Measurements from ENCODE around the gene KLRF1. TPM values are rescaled to one million over a fixed set of nuclear protein-coding genes. Genes with fewer than 3 reads are reported as not detected.
"Not testable (repeated sequence)": the region's sequence is repeated elsewhere in the genome, so short reads cannot be mapped to it uniquely, and the experiment has no call there.

The KLRF1 gene
- polyA plus RNA-seq, 4 donors: 0.66 to 1.5 (median 0.72) TPM

- DNase-seq (ENCODE audit: low read depth in 4 of 4, low spot score in 2 of 4): no peak
These were observed 41.1 kb downstream of the KLRF1 start for GRCh38 chr12:9868311-9868801.

GRCh38 chr12:9868951-9869306, 41.6 kb downstream of the KLRF1 start:
- no peak for DNase-seq (ENCODE audit: low read depth in 4 of 4, low spot score in 2 of 4)

GRCh38 chr12:9869307-9870161, 42.3 kb downstream of the KLRF1 start, which contains the start of gene CLEC2B:
Gene CLEC2B, minus strand, starts transcription at chr12:9869354.
- DNase-seq (ENCODE audit: low read depth in 4 of 4, low spot score in 2 of 4): peak in 1 of 4 donors; percentile 2

- no peak for DNase-seq (ENCODE audit: low read depth in 4 of 4, low spot score in 2 of 4)
These were observed 43.1 kb downstream of the KLRF1 start for GRCh38 chr12:9870286-9870866.

GRCh38 chr12:9872162-9872561, 44.9 kb downstream of the KLRF1 start:
- no peak for DNase-seq (ENCODE audit: low read depth in 4 of 4, low spot score in 2 of 4)

- DNase-seq (ENCODE audit: low read depth in 4 of 4, low spot score in 2 of 4): no peak
These were observed 45.5 kb downstream of the KLRF1 start for GRCh38 chr12:9872742-9873141.

- DNase-seq (ENCODE audit: low read depth in 4 of 4, low spot score in 2 of 4): not testable (repeated sequence)
These were observed 48.8 kb downstream of the KLRF1 start for GRCh38 chr12:9876120-9876519.

- DNase-seq (ENCODE audit: low read depth in 4 of 4, low spot score in 2 of 4): no peak
These were observed 53.3 kb downstream of the KLRF1 start for GRCh38 chr12:9880532-9881078.

- DNase-seq (ENCODE audit: low read depth in 4 of 4, low spot score in 2 of 4): no peak
These were observed 54.0 kb downstream of the KLRF1 start, which contains the start of gene KLRF2 for GRCh38 chr12:9881246-9881645. Gene KLRF2, plus strand, starts transcription at chr12:9881489. Its CDS starts 107 bp downstream, at chr12:9881596.

GRCh38 chr12:9881988-9882387, 54.7 kb downstream of the KLRF1 start:
- DNase-seq (ENCODE audit: low read depth in 4 of 4, low spot score in 2 of 4): no peak

- DNase-seq (ENCODE audit: low read depth in 4 of 4, low spot score in 2 of 4): no peak
These were observed 55.9 kb downstream of the KLRF1 start for GRCh38 chr12:9883175-9883574.

GRCh38 chr12:9888665-9889273, 61.5 kb downstream of the KLRF1 start:
- no peak for DNase-seq (ENCODE audit: low read depth in 4 of 4, low spot score in 2 of 4)

Other genes starting within 250 kb of the KLRF1 start
- 1 to 10 TPM; 3.8 to 6.9 (median 4.8) TPM for gene KLRB1, start 219.6 kb upstream of the KLRF1 start, polyA plus RNA-seq (ENCODE audit: insufficient read length in 4 of 4)
- 10 to 100 TPM in 3 of 4 donors, 1 to 10 TPM in 1; 8.5 to 31.0 (median 17.2) TPM for gene CLEC2D, start 157.8 kb upstream of the KLRF1 start, polyA plus RNA-seq (ENCODE audit: insufficient read length in 4 of 4)
- under 1 TPM in 3 of 4 donors, not detected in 1; 0.19 to 0.47 (median 0.38) TPM for gene CLECL1, start 94.4 kb upstream of the KLRF1 start, polyA plus RNA-seq (ENCODE audit: insufficient read length in 4 of 4)
- gene CD69, start 66.6 kb upstream of the KLRF1 start, polyA plus RNA-seq (ENCODE audit: insufficient read length in 4 of 4): 1 to 10 TPM; 1.2 to 3.7 (median 1.6) TPM
- 1 to 10 TPM; 2.5 to 4.2 (median 3.0) TPM for gene CLEC2B, start 41.9 kb downstream of the KLRF1 start, polyA plus RNA-seq (ENCODE audit: insufficient read length in 4 of 4)
- not detected for gene KLRF2, start 54.0 kb downstream of the KLRF1 start, polyA plus RNA-seq (ENCODE audit: insufficient read length in 4 of 4)
- not detected for gene CLEC2A, start 104.9 kb downstream of the KLRF1 start, polyA plus RNA-seq (ENCODE audit: insufficient read length in 4 of 4)
- gene CLEC12A, start 143.9 kb downstream of the KLRF1 start, polyA plus RNA-seq (ENCODE audit: insufficient read length in 4 of 4): under 1 TPM; 0.71 to 0.85 (median 0.82) TPM
- 1 to 10 TPM in 3 of 4 donors, under 1 TPM in 1; 0.87 to 2.0 (median 1.3) TPM for gene CLEC1B, start 171.6 kb downstream of the KLRF1 start, polyA plus RNA-seq (ENCODE audit: insufficient read length in 4 of 4)
- under 1 TPM in 1 of 4 donors, not detected in 3; 0.08 TPM for gene CLEC12B, start 183.1 kb downstream of the KLRF1 start, polyA plus RNA-seq (ENCODE audit: insufficient read length in 4 of 4)
- under 1 TPM; 0.25 to 0.56 (median 0.54) TPM for gene CLEC9A, start 203.2 kb downstream of the KLRF1 start, polyA plus RNA-seq (ENCODE audit: insufficient read length in 4 of 4)